HG03196 (cell line): ENCODE data around the gene KCNK10.

Source experiments
- ATAC-seq: cut with Tn5 transposase; IDR thresholded peaks from one replicate; pipeline ENCODE4 v1.9.1; 2021; ENCODE audit not compliant: unreplicated experiment

The KCNK10 gene, protein sequence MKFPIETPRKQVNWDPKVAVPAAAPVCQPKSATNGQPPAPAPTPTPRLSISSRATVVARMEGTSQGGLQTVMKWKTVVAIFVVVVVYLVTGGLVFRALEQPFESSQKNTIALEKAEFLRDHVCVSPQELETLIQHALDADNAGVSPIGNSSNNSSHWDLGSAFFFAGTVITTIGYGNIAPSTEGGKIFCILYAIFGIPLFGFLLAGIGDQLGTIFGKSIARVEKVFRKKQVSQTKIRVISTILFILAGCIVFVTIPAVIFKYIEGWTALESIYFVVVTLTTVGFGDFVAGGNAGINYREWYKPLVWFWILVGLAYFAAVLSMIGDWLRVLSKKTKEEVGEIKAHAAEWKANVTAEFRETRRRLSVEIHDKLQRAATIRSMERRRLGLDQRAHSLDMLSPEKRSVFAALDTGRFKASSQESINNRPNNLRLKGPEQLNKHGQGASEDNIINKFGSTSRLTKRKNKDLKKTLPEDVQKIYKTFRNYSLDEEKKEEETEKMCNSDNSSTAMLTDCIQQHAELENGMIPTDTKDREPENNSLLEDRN

DNA sequence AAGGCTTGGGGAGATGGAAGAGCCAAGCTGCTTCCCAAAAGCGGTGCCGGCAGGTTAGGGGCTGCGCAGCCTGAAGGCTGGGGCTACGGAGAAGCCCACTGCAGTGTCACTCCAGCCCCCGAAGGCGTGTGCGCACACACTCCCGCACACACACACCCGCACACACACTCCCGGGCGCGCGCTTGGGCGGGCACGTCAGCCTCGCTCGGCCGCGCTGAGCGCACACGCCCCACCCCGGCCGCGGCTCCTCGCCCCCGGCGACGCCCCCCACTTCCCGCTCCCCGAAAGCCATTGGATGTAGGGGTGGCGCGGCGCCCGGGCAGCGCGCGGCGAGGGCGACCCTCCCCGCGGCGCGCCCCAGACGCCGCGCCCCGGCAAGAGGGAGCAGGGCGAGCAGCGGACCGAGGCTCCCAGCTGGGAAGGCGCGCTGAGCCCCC is at the start of gene KCNK10:
Gene KCNK10 (minus strand): TSS at position 184 of the 437 bp plus-strand sequence. CDS start 471 bp downstream, outside the sequence.
- ATAC-seq = peak; percentile 16

- no peak for ATAC-seq
These were observed 46.4 kb upstream of the KCNK10 start for GRCh38 chr14:88369496-88369895.

GRCh38 chr14:88364710-88365413 is 41.8 kb upstream of the KCNK10 start:
- no peak for ATAC-seq

GRCh38 chr14:88363644-88364043 is 40.6 kb upstream of the KCNK10 start:
- ATAC-seq = no peak

- ATAC-seq = no peak
These were observed 36.4 kb upstream of the KCNK10 start for GRCh38 chr14:88359500-88359899.

DNA sequence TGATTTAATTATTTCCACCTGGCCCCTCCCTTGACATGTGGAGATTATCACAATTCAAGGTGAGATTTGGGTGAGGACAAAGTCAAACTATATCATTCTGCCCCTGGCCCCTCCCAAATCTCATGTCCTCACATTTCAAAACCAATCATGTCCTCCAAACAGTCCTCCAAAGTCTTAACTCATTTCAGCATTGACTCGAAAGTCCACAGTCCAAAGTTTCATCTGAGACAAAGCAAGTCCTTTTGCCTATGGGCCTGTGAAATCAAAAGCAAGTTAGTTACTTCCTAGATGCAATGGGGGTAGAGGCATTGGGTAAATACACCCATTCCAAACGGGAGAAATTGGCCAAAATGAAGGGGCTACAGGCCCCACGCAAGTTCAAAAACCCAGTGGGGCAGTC is 31.3 kb upstream of the KCNK10 start:
- no peak for ATAC-seq

- ATAC-seq = no peak
These were observed 29.6 kb upstream of the KCNK10 start for GRCh38 chr14:88352698-88353097.

DNA sequence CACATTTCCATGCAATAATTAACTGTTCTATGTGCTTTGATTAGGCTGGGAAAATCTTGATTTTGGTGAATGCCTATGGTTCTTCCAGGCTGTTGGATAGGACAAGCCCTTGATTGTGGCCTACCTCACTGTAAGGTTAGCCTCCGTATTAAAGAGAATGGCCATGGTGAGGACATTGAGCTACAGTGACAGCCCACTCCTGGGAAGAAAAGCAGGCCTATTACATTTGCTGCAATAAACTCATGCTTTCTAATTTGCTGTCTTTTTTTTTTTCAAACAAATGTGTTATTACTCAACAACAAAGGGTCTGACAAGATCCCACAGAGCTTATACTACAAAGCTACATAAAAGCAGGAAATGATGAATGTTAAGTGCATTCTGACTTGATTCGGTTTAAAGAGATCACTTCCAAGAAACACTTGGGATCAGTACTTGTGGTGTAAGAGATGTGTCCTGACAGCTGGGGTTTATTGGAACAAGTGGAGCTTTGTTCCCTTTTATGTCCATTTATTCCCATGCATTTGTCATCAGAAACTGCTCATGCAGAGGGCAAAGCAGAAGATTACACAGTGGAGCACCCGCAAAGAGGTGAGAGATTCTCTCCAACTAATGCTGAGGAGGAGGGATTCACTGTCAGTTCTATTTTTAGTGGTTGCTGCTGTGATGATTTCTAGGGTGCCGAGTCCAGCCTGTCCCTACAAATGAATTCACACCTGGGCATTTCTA is 29.1 kb upstream of the KCNK10 start:
- ATAC-seq = no peak

GRCh38 chr14:88348546-88348945 is 25.5 kb upstream of the KCNK10 start:
- ATAC-seq = no peak

- no peak for ATAC-seq
These were observed 23.1 kb upstream of the KCNK10 start for GRCh38 chr14:88346048-88346639.

DNA sequence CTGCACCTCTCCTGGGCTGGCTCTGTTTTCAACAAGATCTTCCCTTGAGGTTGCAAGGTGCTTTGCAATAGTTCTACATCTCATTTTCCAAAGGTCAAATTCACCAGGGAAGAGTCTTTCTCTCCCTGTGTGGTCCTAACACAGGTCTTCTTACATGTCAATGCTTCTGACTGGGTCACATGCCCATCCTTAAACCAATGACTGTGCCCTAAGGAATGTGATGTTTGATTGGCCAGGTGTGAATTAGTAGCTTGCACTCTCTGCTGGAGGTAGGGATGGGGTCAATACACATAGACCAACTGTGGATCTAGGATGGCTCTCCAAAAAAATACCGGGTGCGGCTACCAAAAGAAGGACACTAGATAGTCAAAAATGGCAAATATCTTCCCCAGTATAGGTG is 19.9 kb upstream of the KCNK10 start:
- ATAC-seq = no peak

DNA sequence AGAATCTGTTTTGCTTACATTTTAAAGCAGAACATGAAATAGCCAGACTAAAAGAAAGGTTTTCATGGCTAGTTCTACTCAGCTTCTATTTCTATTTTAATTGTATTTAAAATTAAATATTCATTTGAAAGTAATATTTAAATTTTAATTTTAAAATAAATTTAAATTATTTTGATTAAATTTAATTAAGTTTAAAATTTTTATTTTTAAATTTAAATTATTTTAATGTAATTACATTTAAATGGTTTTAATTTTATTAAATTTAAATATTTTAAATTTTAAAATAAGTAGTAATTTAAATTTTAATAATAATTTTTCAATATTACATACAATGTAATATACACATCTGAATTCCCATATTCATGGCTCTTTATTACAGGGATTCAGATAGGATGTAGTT is 17.3 kb upstream of the KCNK10 start:
- no peak for ATAC-seq

DNA sequence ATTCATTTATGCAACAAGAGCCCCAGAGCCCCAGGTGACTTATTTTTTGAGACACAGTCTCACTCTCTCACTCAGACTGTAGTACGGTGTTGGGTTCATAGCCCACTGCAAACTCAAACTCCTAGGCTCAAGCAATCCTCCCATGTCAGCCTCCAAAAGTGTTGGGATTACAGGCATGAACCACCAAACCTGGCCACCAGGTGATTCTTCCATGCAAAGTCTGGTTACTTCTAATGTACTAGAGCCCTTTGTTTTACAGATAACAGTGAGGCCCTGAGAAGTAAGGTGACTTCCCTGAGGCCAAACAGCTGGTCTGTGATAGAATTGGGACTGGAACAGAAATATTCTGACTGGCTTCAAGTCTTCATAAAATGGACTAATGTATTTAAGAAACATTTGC is 10.0 kb upstream of the KCNK10 start:
- no peak for ATAC-seq

GRCh38 chr14:88327497-88327896 is 4.4 kb upstream of the KCNK10 start:
- ATAC-seq = no peak

DNA sequence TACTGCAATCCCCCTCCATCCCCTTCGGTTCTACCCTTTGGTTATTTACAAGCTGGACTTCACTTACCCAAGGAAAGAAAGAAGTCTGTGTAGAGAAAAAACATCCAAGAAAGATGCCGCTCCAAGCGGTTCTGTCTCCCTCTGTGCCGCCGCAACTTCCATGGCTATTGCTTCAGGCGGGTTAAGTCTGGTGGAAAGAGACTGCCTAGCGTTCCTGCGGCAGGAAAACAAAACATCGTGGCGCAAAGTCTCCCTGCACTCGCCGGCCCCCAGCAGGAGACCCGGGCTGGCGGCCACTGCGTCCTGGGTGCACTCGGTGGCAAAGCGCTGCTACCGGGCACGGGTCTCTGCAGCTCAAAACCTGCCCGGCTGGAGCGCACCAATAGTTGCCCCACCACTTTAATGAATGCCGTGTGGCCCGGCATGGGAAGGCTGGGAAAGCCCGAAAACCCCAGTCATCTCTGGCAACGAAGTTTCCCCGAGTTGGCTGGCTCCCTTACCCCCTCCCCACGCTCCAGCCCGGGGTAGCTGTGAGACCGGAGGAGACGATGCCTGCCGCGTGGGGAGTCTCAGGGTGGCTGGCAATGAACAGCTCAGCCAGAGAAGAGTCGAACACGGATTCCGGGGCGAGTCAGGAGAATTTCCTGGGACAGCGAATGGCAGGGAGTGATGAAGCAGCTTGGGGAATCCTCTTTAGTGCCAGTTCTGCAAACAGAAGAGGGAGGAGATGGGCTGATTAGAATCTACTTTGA is 3.5 kb upstream of the KCNK10 start:
- ATAC-seq = no peak

- no peak for ATAC-seq
These were observed 2.8 kb upstream of the KCNK10 start for GRCh38 chr14:88325883-88326282.

GRCh38 chr14:88324930-88325329 is 1.9 kb upstream of the KCNK10 start:
- no peak for ATAC-seq

- no peak for ATAC-seq
These were observed 1.4 kb upstream of the KCNK10 start for GRCh38 chr14:88324491-88324890.

GRCh38 chr14:88323523-88324199 is 592 bp upstream of the KCNK10 start:
- ATAC-seq = peak; percentile 97
